AG04449 (cell line): ENCODE results near the gene CADM1.

Experiments
- CTCF ChIA-PET: fragments of 350-600 bp; formaldehyde crosslinking; extraction: SDS; loops from one replicate; lab custom pipeline; 2021; ENCODE audit warnings: antibody characterized with exemption; lab: Yijun Ruan, JAX
- POLR2A ChIA-PET: fragments of 400-600, 350-600 bp; formaldehyde crosslinking; extraction: SDS; loops from one replicate; lab custom pipeline; 2020; ENCODE audit warnings: antibody characterized with exemption, inconsistent platforms; lab: Yijun Ruan, JAX
- DNase-seq: peaks from one replicate; pipeline ENCODE4 v3.0.0-alpha.2; 2010; ENCODE audit warnings: low read depth, low spot score
- H3K4me3 ChIP-seq: 2 replicates; pipeline ENCODE4 v1.5.1; 2011; ENCODE audit warnings: low read depth, mild to moderate bottlenecking, control low read depth, low read length
- CTCF ChIP-seq: IDR thresholded peaks from one replicate; pipeline ENCODE4 v1.5.1; 2011; ENCODE audit warnings: mild to moderate bottlenecking, moderate library complexity, low read length, control low read depth, inconsistent platforms; ENCODE audit not compliant: insufficient read depth; ENCODE audit errors: missing control alignments

Gene CADM1

DNA sequence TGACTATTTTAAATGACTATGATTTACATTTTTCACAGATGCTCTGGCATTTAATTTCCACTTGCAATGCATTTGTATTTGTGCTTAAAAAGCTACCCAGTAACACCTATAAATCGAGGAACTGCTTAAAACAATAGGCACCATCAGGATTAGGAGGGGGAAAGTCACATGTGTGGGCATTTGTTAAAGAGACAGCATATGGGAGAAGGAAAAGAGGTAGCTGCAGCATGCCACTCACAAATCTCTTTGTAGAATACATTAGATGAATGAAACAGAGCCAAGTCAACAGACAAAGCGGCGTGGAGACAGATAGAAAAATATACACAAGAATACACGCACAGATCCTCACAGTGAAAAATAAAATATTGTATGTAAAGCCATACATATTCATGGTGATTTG lies 228.0 kb downstream of the CADM1 start:
- no peak overlapping the region for H3K4me3 ChIP-seq
- ChIA-PET POLR2A (no interaction called here), CTCF (interaction anchor here (1.1 kb wide), 1 partner anchor 18 kb away, joined by 3 read pairs; no protein-coding TSS in a partner anchor)
- DNase-seq, result no peak
- TF ChIP-seq CTCF, result no peak

- no peak for DNase-seq
- ChIA-PET CTCF (no interaction called here), POLR2A (no interaction called here)
- no peak overlapping the region for H3K4me3 ChIP-seq
- no peak for TF ChIP-seq CTCF
Observed at GRCh38 chr11:115275045-115275444, 229.2 kb downstream of the CADM1 start.

DNA sequence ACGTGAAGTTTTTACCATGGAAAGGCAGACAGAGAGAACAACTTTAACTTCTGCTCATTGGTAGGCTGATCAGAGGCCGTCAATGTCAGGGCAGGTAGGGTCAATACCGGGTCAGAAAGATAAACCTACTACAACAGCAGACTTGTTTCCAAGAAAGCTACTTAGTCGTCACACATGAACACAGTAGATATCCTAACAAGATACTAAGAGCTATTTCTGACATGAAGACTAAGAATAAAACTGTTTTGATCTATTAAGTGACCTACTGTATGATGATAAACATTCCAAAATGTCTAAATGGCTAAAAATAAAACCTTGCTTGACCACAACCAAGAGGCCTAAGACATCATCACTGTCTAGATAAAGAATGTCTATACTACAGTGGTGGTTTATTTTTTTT lies 231.3 kb downstream of the CADM1 start:
- POLR2A ChIA-PET, result interaction anchor here (0.8 kb wide), 1 partner anchor 244 kb away, joined by 5 read pairs; no protein-coding TSS in a partner anchor
- CTCF ChIA-PET, result interaction anchor here (1.2 kb wide), 1 partner anchor 13 kb away, joined by 3 read pairs; no protein-coding TSS in a partner anchor

DNA sequence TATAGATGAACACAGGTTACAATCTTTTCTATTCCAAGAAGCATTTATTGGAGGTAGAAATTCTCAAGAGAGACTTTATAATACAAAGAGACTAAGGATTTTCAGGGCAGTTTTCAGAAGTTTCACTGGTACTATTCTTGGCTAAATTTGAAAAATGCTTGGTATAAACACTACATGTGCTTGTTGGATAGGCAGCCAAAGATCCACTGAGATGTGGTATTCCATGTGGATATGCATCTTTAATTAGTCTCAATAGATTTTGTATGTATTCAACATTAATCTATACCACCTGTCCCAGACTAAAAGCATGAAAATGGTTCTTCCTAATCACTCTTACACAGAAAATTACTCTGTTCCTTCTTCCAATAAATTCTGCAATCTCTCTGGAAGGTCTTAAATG lies 232.6 kb downstream of the CADM1 start:
- POLR2A ChIA-PET, result no interaction called here
- no peak for TF ChIP-seq CTCF

More for the DNA sequence above, 231.3 kb downstream of the CADM1 start:
- H3K4me3 ChIP-seq, result no peak overlapping the region
- TF ChIP-seq CTCF, result no peak
- DNase-seq, result no peak

DNA sequence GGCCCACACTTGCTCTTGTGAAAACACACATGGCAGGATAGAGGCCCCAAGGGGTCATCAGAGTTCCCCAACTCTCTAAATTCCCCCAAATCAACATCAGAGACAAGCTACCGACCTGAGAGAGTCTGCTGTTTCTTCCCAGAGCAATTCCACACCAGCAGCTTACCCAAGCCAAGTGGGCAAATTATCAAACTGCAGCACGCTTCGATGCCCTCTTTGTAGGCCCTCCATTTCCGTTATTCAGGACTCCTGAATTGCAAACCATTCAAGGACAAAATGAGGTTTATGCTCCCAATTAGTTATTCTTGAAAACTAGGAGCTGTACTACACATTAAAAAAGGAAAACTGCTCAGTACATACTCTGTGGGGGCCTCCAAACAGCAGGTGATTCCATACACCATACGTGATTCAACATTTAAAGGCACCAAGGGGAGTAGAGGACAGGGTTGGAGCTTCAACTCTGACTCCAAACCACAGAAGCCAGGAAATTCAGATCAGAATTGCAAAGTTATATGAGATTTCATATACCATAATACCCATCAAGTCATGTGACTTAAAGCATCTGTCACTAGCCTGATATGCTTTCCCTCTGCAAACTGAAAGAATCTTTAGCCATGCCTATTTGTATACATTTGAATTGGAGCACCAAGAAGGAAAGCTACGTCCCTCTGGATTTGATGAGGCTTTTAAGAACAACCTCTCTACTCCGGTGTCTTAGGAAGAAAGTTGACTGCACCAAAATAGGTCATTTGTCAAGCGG lies 234.8 kb downstream of the CADM1 start:
- DNase-seq, result no peak
- TF ChIP-seq CTCF, result no peak
- ChIA-PET POLR2A (no interaction called here), CTCF (interaction anchor here (2.1 kb wide), 1 partner anchor 10 kb away, joined by 7 read pairs; no protein-coding TSS in a partner anchor)
- H3K4me3 ChIP-seq, result no peak overlapping the region

More for the DNA sequence above, 232.6 kb downstream of the CADM1 start:
- no peak for DNase-seq
- CTCF ChIA-PET, result interaction anchor here (1.2 kb wide), 1 partner anchor 12 kb away, joined by 3 read pairs; no protein-coding TSS in a partner anchor
- H3K4me3 ChIP-seq, result no peak overlapping the region

- H3K4me3 ChIP-seq, result no peak overlapping the region
- ChIA-PET CTCF (interaction anchor here (2.1 kb wide), 1 partner anchor 11 kb away, joined by 7 read pairs; no protein-coding TSS in a partner anchor), POLR2A (interaction anchor here (0.7 kb wide), 1 partner anchor 1106 kb away, joined by 3 read pairs; no protein-coding TSS in a partner anchor)
- DNase-seq, result peak; percentile 16
- TF ChIP-seq CTCF, result no peak
Observed at GRCh38 chr11:115267871-115268270, 236.3 kb downstream of the CADM1 start.
